T follicular helper cell (primary cell): ENCODE data around the gene CIT.

Source experiments
- DNase-seq: peaks from one replicate; pipeline ENCODE4 v3.0.0-alpha.2; 2020; ENCODE audit warnings: low read depth

Gene CIT

GRCh38 chr12:119804011-119804641 is 73.0 kb downstream of the CIT start:
- DNase-seq = no peak

- DNase-seq = no peak
Measured at GRCh38 chr12:119803381-119803791, 73.7 kb downstream of the CIT start.

GRCh38 chr12:119802472-119802871 is 74.6 kb downstream of the CIT start:
- DNase-seq = no peak

GRCh38 chr12:119797090-119797489 is 80.0 kb downstream of the CIT start:
- DNase-seq = no peak

GRCh38 chr12:119796292-119796691 is 80.8 kb downstream of the CIT start:
- no peak for DNase-seq

- no peak for DNase-seq
Measured at GRCh38 chr12:119791453-119791852, 85.7 kb downstream of the CIT start.

GRCh38 chr12:119788786-119789185 is 88.3 kb downstream of the CIT start:
- no peak for DNase-seq

- DNase-seq = no peak
Measured at GRCh38 chr12:119786539-119786938, 90.6 kb downstream of the CIT start.

GRCh38 chr12:119784673-119785072 is 92.4 kb downstream of the CIT start:
- no peak for DNase-seq

GRCh38 chr12:119783787-119784186 is 93.3 kb downstream of the CIT start:
- DNase-seq = no peak

- no peak for DNase-seq
Measured at GRCh38 chr12:119781804-119782203, 95.3 kb downstream of the CIT start.

- DNase-seq = no peak
Measured at GRCh38 chr12:119780786-119781434, 96.2 kb downstream of the CIT start.

GRCh38 chr12:119775246-119775895 is 101.7 kb downstream of the CIT start:
- no peak for DNase-seq

- DNase-seq = no peak
Measured at GRCh38 chr12:119772431-119772830, 104.7 kb downstream of the CIT start.

GRCh38 chr12:119770146-119770545 is 107.0 kb downstream of the CIT start:
- DNase-seq = no peak

GRCh38 chr12:119762619-119763018 is 114.5 kb downstream of the CIT start:
- no peak for DNase-seq

GRCh38 chr12:119758722-119759121 is 118.4 kb downstream of the CIT start:
- no peak for DNase-seq

- DNase-seq = no peak
Measured at GRCh38 chr12:119758234-119758633, 118.9 kb downstream of the CIT start.

- DNase-seq = no peak
Measured at GRCh38 chr12:119751961-119752360, 125.2 kb downstream of the CIT start.

GRCh38 chr12:119749666-119750065 is 127.5 kb downstream of the CIT start:
- DNase-seq = no peak

- no peak for DNase-seq
Measured at GRCh38 chr12:119748497-119748896, 128.6 kb downstream of the CIT start.

- no peak for DNase-seq
Measured at GRCh38 chr12:119746169-119746568, 131.0 kb downstream of the CIT start.

GRCh38 chr12:119744900-119745606 is 132.1 kb downstream of the CIT start:
- no peak for DNase-seq
